GM18526 (cell line): ENCODE results near the gene MRPL55.

Source experiments
- POLR2A ChIP-seq: IDR thresholded peaks from 3 replicates; pipeline ENCODE4 v1.6.1; 2011; ENCODE audit not compliant: insufficient read length; ENCODE audit errors: extremely low read depth

Gene MRPL55

GRCh38 chr1:228112617-228113016 lies 3.5 kb upstream of the MRPL55 start:
- TF ChIP-seq POLR2A = no peak

GRCh38 chr1:228112167-228112566 lies 3.1 kb upstream of the MRPL55 start:
- TF ChIP-seq POLR2A = no peak

DNA sequence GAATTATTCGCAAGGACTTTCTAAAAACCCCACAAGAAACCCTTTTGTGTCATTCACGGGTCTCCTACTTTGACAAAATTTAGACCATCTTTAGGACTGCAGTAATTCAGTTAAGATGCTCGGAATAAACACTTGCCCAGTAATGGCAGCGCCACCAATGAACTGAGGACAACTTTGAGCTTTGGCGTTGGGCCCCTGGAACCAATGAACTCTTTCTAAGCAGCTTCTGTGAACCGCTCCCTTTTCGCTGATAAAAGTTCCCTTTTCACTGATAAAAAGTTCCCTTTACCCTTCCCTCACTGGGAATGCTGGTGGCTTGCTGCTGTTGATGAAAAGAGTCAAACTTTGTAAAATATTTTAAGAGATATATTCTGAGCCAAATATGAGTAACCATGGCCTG lies 1.5 kb upstream of the MRPL55 start:
- TF ChIP-seq POLR2A = no peak

GRCh38 chr1:228109962-228110488 lies 926 bp upstream of the MRPL55 start:
- no peak for TF ChIP-seq POLR2A

DNA sequence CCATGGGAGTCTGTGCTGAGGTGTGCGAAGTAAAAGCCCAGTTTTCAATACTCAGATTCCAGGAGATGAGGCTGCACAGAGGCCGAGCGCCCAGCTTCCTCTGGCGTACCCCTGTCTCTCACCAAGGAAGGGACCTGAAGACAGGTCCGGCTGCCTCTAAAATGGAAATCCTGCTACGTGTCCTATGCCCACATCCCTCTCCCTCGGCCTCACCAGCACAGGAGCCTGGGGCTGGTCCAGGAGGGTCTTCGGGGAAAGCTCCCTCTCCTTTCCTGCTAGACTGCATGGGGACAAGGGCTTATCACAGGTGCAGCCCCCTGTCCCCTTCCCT lies 392 bp downstream of the MRPL55 start:
- no peak for TF ChIP-seq POLR2A

- TF ChIP-seq POLR2A = no peak
Measured at GRCh38 chr1:228108055-228108690, 926 bp downstream of the MRPL55 start.

GRCh38 chr1:228107636-228108035 lies 1.5 kb downstream of the MRPL55 start:
- no peak for TF ChIP-seq POLR2A

DNA sequence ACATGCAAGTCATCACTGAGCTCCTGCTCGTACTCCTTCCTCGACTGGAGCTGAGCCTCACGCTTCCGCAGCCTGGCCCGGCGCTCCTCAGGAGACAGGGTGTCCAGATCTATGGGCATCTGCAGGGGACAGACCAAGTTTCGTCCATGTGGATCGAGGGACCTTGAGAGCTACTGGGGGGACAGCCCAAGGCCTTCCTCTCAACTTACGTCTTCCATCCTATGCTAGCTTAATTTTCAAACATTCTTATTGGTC lies 2.4 kb downstream of the MRPL55 start:
- TF ChIP-seq POLR2A = no peak

DNA sequence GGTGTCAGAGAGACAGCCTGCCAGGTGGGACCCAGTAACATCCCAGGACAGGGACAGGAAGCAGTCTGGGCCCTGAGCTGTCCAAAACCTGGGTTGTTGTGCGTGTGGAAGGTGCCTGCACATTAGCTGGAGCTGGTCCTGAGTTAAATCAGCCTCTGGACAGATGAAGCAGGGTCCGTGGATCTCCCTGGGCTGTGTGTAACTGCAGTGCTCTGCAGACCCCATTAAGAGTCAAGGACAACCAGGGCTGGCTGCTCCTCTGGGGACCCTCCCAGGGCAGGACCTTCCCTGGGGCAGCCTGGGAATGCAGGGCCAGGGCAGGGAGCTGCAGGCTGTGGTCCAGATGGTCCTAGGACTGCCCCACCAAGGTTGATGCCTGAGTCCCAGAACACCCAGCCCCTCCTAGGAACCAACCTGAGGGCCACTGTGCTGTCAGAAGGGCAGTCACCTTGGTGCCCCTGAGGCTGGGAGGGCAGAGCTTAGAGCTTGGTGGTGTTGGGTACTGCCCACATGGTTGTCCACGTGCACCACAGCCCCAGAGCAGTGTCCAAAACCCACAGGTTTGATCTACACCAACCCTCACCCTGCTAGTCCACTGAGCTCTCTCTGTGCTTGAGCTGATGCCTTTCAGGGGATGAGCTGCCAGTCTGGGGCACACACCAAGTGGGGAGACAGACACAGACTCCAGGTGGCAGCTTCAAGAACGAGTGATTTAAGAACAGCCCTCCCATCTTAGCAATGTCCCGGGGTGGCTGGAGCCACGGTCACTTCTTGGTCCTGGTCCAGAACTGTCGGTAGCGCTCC lies 2.9 kb downstream of the MRPL55 start:
- TF ChIP-seq POLR2A = no peak

DNA sequence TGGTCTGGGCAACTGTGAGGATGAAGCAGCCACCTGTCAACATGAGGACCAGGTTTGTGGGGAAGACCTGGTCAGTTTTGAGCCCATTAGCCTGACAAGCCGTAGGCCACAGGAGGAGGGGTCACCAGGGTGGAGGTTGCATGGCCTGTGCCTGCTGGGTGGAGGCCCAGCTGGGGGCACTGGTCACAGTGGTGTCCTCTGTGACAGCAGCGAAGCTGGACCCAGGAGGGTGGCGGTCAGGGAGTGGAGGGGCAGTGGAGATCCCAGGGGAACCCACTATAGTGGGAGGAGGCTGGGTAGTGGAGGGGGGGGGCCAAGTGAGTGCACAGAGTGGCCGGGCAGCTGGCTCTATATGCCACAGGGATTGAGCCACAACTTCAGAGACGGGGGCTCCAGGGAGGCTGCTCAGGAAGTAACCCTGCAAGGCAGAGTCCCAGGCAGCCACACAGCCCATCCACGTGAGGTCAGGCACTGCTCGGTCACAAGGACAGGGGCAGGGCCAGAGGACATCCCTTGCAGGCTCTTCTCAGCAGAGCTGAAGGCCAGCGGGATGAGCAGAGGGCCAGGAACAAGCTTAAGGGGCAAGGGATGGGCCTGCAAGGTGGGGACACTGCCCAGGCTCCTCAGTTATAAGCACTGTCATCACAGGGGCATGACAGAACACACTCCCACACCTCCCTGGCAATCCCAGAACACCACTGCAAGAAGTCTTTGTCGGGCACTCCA lies 3.7 kb downstream of the MRPL55 start:
- TF ChIP-seq POLR2A = no peak

GRCh38 chr1:228104526-228105269 lies 4.4 kb downstream of the MRPL55 start:
- no peak for TF ChIP-seq POLR2A

- TF ChIP-seq POLR2A = peak; percentile 54
Measured at GRCh38 chr1:228102791-228103620, 6.1 kb downstream of the MRPL55 start, which contains the start of gene C1orf35. Gene C1orf35, minus strand, starts transcription at chr1:228103325. Its CDS starts 98 bp downstream, at chr1:228103227.

DNA sequence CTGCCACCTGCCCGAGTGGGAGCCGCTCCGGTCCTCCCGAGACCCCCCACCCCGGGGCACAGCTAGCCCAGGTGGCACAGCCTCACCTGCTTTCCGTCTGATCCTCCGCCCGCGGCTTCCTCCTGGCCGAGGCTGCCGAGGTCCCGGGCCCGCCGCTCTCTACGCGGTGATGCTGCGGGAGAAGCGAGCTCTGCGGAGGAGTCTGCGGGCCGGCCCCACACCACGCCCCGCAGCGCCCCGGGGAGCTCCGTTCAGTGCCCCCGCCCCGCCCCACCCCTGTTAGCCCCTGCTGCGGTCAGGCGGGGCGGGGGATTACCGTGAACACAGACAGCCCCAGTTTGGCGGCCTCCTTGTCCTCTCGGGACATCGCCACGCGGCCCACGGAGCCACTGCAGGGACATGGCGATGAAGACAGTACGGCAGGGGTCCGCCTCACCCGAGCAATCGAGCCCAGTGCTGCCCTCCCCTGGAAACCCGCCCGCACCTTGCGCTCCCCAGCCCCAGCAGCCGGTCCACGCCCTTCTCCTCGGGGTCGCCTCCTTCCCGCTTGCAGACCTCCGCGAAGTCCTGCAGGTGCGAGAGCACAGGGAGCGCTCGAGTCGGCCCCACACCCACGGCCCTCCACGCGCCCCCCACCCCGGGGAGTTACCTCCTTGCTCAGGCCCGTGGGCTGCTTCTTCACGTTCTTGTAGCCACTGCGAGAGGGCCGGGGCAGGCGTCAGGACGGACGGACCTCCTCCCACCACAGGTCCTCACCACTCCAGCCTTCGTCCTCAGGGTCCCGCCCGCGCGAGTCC lies 6.9 kb downstream of the MRPL55 start:
- TF ChIP-seq POLR2A = no peak

DNA sequence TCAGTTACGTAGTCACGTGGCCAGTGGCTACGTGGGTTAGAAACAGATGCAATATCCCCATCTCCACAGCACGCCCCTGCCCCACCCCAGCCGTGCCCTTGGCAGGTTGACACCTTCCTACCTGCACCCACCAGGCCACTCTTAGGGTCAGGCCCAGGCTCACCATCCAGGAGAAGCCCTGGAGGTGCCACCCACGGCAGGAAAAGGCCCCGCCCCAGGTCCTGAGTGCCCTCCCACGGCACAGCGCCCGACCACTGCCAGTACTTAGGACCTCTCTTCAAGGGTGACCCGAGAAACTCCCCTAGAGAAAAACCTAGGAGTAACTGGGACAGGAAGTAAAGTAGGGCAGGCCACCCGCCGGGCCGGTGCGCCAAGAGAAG lies 7.5 kb downstream of the MRPL55 start:
- no peak for TF ChIP-seq POLR2A
